ENCODE data around the gene WHAMM.
A peak's percentile ranks its signal among the peaks of the same experiment; 100 is the strongest.
"Not testable (repeated sequence)": the region's sequence is repeated elsewhere in the genome, so short reads cannot be mapped to it uniquely, and the experiment has no call there.

The WHAMM gene

GRCh38 chr15:82839136-82839535 lies 29.7 kb downstream of the WHAMM start:
- peak; percentile 58 to 65 (median 64) for DNase-seq

- DNase-seq: peak; percentile 17 to 66 (median 54)
These were observed 30.7 kb downstream of the WHAMM start for GRCh38 chr15:82840166-82840565.

GRCh38 chr15:82843566-82843965 lies 34.1 kb downstream of the WHAMM start:
- peak; percentile 61 to 79 (median 69) for DNase-seq

GRCh38 chr15:82845686-82846085 lies 36.3 kb downstream of the WHAMM start:
- no peak for DNase-seq

GRCh38 chr15:82846621-82847020 lies 37.2 kb downstream of the WHAMM start:
- DNase-seq: no peak

GRCh38 chr15:82847703-82848102 lies 38.3 kb downstream of the WHAMM start:
- no peak for DNase-seq

- no peak for DNase-seq
These were observed 39.0 kb downstream of the WHAMM start for GRCh38 chr15:82848241-82848993.

GRCh38 chr15:82849556-82850512 lies 40.4 kb downstream of the WHAMM start:
- DNase-seq: peak; percentile 81 to 87 (median 83)

- no peak for DNase-seq
These were observed 41.3 kb downstream of the WHAMM start for GRCh38 chr15:82850731-82851130.

GRCh38 chr15:82851306-82851850 lies 42.0 kb downstream of the WHAMM start:
- DNase-seq: no peak

GRCh38 chr15:82851981-82852511 lies 42.6 kb downstream of the WHAMM start:
- no peak for DNase-seq

- peak in 1 of 3 donors; percentile 30 for DNase-seq
These were observed 43.6 kb downstream of the WHAMM start for GRCh38 chr15:82852941-82853561.

GRCh38 chr15:82854554-82854953 lies 45.1 kb downstream of the WHAMM start:
- no peak for DNase-seq

GRCh38 chr15:82855286-82856100 lies 46.1 kb downstream of the WHAMM start:
- DNase-seq: peak; percentile 46 to 49 (median 47)

GRCh38 chr15:82856397-82857170 lies 47.2 kb downstream of the WHAMM start:
- no peak for DNase-seq

- no peak for DNase-seq
These were observed 49.5 kb downstream of the WHAMM start for GRCh38 chr15:82858932-82859331.

GRCh38 chr15:82862886-82863285 lies 53.5 kb downstream of the WHAMM start:
- no peak for DNase-seq

- DNase-seq: no peak
These were observed 55.5 kb downstream of the WHAMM start for GRCh38 chr15:82864967-82865366.

- DNase-seq: not testable (repeated sequence)
These were observed 56.2 kb downstream of the WHAMM start for GRCh38 chr15:82865581-82865980.

- not testable (repeated sequence) for DNase-seq
These were observed 56.6 kb downstream of the WHAMM start for GRCh38 chr15:82865981-82866380.

Measured in suppressor macrophage treated with lipopolysaccharide for 1 hour (primary cell).